ENCODE data around the gene ALPI.
A peak's percentile ranks its signal among the peaks of the same experiment; 100 is the strongest.
"Not testable (repeated sequence)": the region's sequence is repeated elsewhere in the genome, so short reads cannot be mapped to it uniquely, and the experiment has no call there.

The ALPI gene

GRCh38 chr2:232421189-232421785 lies 34.7 kb upstream of the ALPI start:
- no peak for DNase-seq

GRCh38 chr2:232422051-232422450 lies 33.9 kb upstream of the ALPI start:
- no peak for DNase-seq

- DNase-seq = not testable (repeated sequence)
Observed at GRCh38 chr2:232422996-232423395, 33.0 kb upstream of the ALPI start.

- DNase-seq = not testable (repeated sequence)
Observed at GRCh38 chr2:232423407-232423806, 32.5 kb upstream of the ALPI start.

- no peak for DNase-seq
Observed at GRCh38 chr2:232431705-232432590, 24.0 kb upstream of the ALPI start.

DNA sequence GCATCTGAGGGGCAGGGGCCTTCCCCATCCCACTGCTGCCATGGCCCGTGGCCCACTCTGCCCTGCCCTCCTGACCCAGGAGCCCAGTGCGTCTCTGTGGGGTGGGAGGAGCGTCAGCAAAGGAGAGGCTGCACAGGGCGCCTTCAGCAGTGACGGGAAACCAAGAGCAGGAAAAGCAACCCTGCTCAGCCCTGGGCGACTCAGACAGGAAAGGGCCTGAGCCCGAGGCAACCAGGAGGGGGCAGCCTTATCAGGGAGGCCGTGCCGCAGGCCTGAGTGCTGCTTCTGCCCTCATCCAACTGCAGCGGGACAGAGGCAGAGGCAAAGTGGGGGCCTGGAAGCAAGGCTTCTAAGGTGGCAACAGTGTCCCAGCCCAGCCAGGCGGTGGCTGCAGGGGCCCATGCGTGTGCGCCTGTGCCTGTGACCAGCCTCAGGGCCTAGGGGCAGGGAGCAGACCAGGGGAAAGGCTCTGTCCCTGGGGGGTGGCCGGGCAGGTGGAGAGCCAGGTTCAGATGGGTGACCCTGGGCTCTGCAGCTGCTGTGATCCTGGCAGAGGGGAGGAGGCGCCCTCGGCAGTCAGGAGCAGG lies 23.3 kb upstream of the ALPI start:
- DNase-seq = no peak

- not testable (repeated sequence) for DNase-seq
Observed at GRCh38 chr2:232433622-232434021, 22.3 kb upstream of the ALPI start.

- no peak for DNase-seq
Observed at GRCh38 chr2:232434091-232434490, 21.9 kb upstream of the ALPI start.

DNA sequence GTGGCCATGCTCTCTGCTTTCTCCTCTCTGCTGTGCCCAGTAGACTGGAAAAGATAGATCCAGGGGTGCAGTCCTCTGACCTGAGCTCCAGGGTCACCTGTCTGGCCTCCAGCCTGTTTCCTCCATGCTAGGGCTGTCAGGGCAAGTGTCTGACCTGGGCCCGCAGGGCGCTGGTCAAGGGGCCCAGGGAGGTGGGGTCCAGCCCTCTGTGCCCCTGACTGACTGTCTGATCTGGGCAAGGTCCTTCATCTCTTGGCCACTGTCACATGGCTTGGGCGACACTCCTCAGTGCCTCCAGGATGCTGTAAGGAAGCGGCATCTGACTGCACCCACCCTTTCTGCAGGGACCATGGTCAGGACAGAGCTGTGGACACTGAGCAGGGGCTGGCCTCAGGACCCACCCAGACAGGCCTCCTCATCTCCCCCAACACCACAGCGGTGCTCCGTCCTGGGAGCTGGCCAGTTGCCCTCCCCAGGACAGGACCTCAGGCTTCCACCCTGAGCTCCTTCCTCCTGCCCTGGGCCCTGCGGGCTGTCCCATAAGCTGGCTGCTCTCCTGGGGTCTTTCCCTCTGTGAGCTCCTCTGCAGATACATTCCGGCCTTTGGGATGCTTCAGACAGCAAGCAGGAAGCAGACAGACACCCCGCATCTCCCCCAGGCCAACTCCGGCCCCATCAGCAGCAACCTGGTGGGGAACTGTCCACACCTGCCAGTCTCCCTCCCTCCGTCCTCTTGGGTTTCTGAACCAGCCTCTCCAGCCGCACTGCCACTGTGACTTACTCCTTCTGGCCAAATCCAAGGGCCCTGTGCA lies 21.2 kb upstream of the ALPI start:
- DNase-seq = no peak

- no peak for DNase-seq
Observed at GRCh38 chr2:232435375-232435648, 20.6 kb upstream of the ALPI start.

DNA sequence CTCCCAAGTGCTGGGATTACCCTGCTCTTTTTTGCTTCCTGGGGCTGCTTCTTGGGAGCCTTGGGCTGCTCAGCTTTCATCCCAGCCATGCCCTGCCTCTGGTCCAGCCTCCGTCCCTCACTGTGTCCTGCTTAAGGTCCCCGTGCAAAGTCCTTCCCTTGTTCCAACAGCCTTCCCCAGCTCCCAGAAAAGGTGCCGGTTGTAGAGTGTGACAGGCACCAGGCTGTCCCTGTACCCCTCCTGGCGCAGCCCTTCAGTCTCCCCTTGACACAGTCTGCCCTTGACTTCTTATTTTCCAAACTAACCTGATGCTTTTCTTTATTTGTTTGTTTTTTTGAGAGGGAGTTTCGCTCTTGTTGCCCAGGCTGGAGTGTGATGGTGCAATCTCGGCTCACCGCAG lies 20.1 kb upstream of the ALPI start:
- DNase-seq = no peak

DNA sequence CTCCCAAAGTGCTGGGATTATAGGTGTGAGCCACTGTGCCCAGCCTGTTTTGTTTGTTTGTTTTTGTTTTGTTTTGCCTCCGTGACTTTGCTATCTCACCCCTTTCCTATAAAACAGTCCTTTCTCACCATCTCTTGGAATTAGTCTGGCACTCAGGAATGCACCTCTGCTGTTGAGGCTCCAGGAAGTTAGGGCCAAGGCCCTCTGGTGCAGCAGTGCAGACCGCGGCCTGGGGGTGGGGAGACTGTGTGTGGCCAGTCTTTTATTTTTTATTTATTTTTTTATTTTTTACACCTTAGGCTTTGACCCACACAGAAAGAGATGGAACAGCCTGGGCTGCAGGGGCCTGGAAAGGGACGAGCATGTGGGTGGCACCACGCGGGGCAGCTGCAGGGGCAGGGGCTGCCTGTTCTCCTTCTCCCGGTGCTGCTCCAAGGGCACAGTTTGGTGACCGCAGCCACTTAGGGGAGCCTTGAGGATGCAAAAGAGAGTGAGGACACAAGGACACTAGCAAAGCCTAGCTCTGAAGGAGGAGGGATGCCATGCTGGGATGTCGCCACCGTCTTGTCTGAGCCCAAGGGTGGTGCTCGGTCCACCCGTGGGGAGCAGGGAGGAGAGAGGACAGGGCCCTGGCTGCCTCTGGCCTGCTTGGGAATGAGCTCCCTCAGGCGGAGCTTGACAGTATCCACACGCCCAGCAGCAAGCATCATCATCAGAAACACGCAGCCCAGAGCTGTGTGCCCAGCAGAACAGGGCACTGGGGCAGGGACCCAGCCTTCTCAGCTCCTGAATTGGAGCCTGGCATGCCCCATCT lies 19.4 kb upstream of the ALPI start:
- DNase-seq = no peak

GRCh38 chr2:232437195-232437571 lies 18.8 kb upstream of the ALPI start:
- no peak for DNase-seq

DNA sequence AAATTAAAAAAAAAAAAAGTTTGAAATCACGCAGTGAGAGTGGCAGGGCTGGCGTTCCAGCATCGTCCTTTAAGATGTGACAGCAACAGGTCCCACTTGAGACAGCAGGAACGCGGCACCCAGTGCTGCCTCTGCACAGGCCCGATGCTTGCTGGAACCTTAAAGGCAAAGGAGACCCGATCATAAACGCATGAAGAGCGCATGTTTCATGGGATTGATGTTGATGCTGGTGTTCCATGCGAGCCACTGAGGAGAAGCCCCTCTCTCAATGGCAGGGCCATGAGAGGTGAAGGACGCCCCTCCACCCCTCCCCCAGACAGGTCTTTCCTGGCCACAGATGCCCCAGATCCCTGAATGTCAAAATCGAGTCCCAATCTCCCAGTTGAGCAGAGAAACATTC lies 17.9 kb upstream of the ALPI start:
- no peak for DNase-seq

DNA sequence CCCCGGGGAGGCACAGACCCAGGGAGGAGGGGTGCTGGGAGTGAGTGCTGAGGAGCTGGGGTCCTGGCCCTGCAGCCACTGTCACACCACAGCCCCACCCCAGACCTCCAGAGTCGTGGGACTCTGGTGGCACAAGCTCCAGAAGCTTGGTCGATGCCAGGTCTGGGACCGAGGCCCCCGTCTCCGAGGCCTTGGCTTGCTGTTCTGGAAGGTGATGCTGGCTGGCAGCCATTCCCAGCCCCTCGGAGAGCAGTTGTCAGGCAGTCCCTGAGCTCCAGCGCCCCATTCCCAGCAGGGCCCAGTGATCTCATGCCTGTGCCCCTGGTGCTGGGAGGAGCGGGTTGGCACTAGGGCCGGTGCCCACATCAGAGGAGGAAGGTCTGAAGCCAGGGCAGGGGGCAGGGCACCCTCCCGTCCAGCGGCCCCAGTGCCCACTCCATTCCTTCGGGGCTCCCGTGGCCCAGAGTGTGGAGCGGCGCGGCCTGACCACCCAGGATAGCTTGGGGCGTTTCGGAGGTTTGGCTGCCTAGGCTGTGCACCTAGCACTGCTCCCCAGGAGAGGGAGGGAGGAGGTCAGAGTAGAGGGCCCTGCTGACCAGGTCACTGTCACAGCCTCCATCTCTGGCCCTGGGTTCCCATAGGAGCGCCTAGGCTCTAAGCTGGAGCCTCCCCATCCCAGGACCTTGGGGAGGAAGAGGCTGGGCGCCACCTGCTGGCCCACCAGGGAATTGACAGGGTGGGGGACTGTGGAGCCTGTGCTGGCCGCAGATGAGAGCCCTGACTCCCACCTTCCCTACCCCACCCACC lies 16.8 kb upstream of the ALPI start:
- DNase-seq = peak; percentile 12

- DNase-seq = no peak
Observed at GRCh38 chr2:232439758-232440135, 16.2 kb upstream of the ALPI start.

DNA sequence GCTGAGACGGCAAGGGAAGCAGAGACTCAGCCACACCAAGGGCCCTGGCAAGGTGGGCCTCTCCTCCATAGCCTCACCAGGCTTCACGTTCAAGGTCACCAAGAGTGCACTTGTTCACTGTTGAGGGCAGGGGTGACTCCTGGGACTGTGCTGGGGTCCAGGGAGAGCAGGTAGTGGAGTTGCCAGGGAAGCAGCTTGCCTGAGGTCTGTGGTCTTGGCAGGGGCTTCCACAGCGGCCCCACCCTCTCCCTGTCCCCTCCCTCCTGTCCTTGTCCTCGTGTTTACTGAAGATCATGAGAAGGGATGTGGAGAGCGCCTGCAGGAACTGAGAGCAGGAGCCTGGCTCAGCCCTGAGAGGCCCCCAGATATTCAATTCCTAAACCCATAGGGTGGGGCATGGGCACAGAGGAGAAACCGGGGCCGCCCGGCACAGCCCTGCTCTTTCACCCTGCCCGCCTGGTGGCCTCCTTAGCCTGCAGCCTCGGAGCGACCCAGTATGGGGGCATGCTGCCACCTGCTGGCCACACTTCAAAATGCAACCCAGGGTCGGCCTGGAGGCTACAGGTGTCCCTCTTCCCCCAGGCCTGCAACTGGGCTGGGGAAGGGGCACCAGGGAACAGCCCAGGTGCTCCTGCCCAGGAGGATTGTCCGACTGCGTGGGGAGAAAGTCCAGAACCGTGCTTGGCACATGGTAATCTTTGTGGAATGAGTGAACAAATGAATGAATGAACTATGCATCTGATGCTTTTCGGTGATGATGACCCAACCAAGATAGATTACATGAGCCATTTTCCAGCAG lies 15.5 kb upstream of the ALPI start:
- DNase-seq = peak; percentile 32

GRCh38 chr2:232441147-232441651 lies 14.8 kb upstream of the ALPI start:
- no peak for DNase-seq

DNA sequence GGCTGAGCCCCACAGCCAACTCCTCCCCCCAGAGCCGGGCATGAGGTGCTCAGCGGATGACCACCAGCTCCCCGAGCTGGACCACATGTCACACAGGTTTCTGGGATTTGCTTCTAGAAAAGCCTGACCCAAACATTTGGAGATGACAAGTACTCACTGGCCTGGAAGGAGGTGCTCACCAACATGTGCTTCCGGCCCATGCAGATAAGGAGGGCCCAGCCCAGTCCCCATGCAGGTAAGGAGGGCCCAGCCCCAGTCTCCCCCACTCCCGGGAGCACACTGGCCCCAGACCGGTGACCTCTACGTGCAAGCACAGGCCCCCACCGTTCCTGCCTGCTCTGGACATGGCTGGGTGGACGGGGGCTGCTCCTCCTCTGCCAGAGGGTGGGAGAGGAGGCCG lies 14.0 kb upstream of the ALPI start:
- not testable (repeated sequence) for DNase-seq

GRCh38 chr2:232442431-232442830 lies 13.5 kb upstream of the ALPI start:
- not testable (repeated sequence) for DNase-seq

DNA sequence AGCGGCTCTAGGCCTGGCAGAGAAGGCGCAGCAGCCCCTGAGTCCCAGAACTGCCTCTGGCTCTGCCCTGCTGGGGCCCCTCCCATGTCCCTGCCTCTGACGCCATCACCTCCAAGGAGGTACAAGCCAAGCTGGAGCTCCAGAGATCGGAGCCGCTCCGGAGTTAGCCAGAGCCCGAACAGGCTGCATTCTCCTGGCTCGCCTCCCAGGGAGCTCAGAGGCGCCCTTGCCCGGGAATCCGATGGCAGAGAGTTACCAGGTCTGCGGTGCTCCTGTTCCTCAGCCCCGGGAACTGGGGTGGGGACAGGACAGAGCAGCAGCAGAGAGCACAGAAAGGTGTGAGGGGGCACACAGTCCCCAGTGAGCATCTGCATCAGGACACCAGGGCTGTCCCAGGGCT lies 12.9 kb upstream of the ALPI start:
- not testable (repeated sequence) for DNase-seq
